GM10847 (cell line): Measurements from ENCODE around the gene CREBBP.

ENCODE experiments used
- POLR2A ChIP-seq: IDR thresholded peaks from 2 replicates; pipeline ENCODE4 v1.6.1; 2011; ENCODE audit not compliant: insufficient read length; ENCODE audit errors: extremely low read depth

The CREBBP gene

DNA sequence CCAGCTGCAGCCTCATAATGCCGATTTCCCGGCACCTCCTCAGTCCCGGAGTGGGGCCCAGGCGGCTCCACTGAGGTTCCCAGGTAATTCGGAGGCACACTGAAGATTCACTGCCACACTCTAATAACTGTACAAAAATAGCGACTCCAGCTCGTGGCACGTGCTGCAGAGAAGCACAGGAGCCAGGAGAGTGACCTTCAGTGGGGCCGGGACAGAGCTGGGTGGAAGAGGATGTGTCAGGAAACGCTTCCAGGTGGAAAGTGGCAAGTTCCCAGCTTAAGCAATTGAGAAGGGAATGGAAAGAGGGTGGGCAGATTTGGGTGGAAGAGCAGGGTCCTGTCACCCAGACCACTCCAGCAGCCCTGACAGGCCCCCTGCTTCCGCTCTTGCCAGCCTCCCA, 160.1 kb downstream of the CREBBP start:
- TF ChIP-seq POLR2A = no peak

- no peak for TF ChIP-seq POLR2A
These were observed 161.9 kb downstream of the CREBBP start for GRCh38 chr16:3718628-3719027.

DNA sequence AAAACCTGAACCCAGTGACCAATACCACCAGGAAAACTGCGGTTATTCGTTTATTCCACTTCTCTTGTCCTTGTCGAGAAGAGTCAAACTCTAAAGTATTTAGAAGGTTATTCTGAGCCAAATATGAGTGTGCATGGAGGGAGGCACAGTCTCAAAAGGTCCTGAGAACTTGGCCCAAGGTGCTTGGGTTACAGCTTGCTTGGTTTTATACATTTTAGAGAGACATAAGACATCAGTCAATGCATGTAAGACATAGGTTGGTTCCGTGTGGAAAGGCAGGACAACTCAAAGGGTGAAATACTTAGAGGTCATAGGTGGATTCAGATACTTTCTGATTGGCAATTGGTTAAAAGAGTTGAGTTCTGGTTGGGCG, 162.5 kb downstream of the CREBBP start:
- TF ChIP-seq POLR2A = no peak

- peak; percentile 94 for TF ChIP-seq POLR2A
These were observed 163.1 kb downstream of the CREBBP start, which contains the start of gene TRAP1 for GRCh38 chr16:3717235-3718018. TRAP1 (minus strand) TSS chr16:3717524; CDS start chr16:3717508, 16 bp downstream.

- TF ChIP-seq POLR2A = no peak
These were observed 163.7 kb downstream of the CREBBP start for GRCh38 chr16:3716831-3717234.

GRCh38 chr16:3715430-3715829, 165.1 kb downstream of the CREBBP start:
- no peak for TF ChIP-seq POLR2A

DNA sequence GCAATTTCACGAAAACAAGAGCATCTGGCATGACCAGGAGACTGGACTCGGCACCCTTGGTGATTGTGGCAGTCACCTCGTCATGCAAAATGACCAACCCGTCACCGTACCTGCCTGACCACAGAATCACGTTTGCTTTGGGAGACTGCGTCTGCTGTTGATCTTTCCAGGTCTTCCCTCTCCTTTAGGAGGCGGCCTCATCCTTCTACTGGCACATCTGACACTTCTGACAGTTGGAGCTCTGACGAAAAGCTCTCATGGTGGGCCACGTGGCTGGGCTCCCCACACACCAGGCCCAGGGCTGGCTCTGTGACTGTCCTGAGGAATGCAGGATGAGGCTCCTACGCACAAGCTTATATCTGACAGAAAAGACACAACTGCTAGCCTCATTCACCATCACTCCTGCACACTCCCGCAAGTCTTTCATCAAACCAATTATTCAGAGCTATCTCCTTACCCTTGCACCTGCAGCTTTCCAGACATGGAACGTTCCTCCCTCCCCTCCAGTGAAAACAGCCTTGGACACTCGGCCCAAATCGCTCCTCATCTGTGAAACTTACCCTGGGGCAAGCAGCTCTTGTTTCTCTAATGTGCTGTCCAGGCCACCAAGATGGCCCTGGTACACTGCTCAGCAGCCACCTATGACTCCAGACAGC, 166.8 kb downstream of the CREBBP start:
- TF ChIP-seq POLR2A = no peak

GRCh38 chr16:3712861-3713372, 167.6 kb downstream of the CREBBP start:
- no peak for TF ChIP-seq POLR2A

- no peak for TF ChIP-seq POLR2A
These were observed 174.1 kb downstream of the CREBBP start for GRCh38 chr16:3706253-3707012.

DNA sequence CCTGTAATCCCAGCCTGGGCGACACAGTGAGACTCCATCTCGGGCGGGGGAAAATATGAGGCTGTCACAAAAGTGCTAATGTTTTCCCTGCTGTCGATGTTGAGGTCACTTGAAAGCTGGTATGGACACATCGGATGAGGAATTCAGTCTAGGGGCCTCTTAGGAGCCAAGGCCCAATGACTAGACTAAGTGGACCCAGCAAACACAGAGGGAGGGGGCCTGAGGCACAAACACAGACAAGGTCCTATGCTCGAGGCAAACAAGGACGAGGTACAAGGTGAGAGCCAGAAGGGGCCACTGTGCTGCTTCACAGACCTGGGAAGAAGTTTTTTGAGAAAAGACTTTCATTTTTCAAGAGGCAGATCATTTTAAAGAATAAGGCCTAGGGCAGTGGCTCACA, 178.4 kb downstream of the CREBBP start:
- no peak for TF ChIP-seq POLR2A

DNA sequence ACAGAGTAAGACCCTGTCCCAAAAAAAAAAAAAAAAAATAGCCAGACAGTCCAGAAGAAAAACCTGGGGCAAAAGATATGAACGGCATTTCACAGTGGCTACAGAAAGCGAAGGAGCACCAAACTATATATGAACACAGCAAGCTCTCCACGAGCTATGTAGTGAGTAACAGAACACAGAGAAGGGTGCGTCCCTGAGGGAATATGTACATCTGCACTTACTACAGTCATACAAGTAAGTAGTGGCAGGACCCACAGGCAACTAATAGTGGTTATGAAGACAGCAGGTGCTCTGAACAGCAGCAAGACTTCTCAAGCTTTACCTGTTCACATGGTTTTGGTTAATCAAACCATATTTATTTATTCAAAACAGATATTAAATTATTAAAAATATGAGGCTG, 179.0 kb downstream of the CREBBP start:
- no peak for TF ChIP-seq POLR2A

GRCh38 chr16:3698941-3699340, 181.6 kb downstream of the CREBBP start:
- no peak for TF ChIP-seq POLR2A

DNA sequence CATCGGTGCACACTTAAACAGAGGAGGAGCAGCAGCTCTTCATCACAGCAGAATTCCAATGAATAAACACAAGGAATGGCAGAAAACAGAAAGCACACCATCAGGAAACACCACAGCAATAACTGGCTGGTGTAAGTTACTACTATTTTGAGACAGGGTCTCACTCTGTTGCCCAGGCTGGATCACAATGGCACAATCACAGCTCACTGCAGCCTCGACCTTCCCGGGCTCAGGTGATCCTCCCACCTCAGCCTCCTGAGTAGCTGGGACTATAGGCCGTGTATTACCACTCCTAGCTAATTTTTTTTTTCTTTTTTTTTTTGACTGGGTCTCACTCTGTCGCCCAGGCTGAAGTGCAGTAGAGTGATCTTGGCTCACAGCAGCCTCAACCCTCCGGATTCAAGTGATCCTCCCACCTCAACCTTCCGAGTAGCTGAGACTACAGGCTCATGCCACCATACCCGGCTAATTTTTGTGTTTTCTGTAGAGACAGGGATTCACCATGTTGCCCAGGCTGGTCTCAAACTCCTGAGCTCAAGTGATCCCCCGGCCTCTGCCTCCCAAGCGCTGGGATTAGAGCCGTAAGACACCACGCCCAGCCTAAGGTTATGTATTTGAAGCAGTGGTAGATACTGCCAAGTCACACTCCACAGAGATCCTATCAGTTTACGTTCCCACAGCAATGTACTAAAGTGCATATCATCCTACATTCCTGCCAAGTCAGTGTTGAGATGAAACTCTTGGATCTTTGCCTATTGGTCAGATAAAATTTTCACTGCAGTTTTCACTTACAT, 183.9 kb downstream of the CREBBP start:
- no peak for TF ChIP-seq POLR2A

DNA sequence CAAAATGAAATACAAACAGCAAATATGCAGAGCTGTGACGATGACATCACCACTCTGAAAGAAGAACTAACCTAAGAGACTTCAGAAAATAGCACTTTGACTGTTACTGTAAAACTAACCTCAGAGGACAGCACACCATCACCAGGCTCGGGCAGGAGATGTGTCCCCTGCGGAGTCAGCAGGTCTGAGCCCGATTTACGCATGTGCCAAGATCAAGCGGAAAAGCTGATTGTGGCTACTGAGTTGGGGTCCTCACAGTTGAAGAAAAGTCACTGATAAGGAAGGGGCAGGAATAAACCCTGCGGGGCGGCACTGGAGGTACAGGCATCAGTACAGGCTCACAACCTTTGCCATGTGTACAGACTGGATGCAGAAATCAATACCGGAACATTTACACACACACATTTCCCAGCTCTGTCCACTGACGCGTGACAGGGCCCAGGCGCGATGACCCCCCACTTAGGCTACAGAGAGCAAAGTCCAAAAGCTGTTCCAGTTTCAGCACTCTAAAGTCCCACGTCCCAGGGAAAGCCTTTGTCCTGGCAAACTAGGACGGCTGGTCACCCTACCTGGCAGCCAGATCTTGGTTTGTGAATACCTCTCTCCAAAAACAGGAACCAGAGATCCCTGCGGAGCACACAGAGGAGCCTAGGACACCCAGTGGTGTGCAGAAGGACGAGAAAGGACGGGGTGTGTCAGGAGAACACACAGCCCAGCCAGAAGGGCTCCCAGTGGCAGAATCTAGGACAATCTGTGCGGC, 184.7 kb downstream of the CREBBP start:
- TF ChIP-seq POLR2A = no peak
